Renal cortex interstitium (tissue), 11 donors: ENCODE data around the gene GPR39. TPM values are rescaled to one million over a fixed set of nuclear protein-coding genes. Genes with fewer than 3 reads are reported as not detected.

Experiments
- DNase-seq, 11 donors: peaks; one replicate each; pipeline ENCODE4 v3.0.0-alpha.2; 2013; ENCODE audit warnings: low read depth in 9 of 11, low spot score in 4 of 11; ENCODE audit errors: extremely low read depth in 1 of 11
- polyA plus RNA-seq, 3 donors: library from polyadenylated mRNA; unstranded; fragments of 120-200 nt; gene quantifications; one replicate each; pipeline ENCODE4 v1.2.1, GENCODE V29; 2013; ENCODE audit not compliant: insufficient read length in 3 of 3

The GPR39 gene
- polyA plus RNA-seq, 3 donors: 2.6 to 3.7 (median 3.3) TPM

GRCh38 chr2:132645722-132646539 is 229.3 kb downstream of the GPR39 start:
- no peak for DNase-seq

GRCh38 chr2:132646540-132647108 is 230.0 kb downstream of the GPR39 start:
- no peak for DNase-seq

DNA sequence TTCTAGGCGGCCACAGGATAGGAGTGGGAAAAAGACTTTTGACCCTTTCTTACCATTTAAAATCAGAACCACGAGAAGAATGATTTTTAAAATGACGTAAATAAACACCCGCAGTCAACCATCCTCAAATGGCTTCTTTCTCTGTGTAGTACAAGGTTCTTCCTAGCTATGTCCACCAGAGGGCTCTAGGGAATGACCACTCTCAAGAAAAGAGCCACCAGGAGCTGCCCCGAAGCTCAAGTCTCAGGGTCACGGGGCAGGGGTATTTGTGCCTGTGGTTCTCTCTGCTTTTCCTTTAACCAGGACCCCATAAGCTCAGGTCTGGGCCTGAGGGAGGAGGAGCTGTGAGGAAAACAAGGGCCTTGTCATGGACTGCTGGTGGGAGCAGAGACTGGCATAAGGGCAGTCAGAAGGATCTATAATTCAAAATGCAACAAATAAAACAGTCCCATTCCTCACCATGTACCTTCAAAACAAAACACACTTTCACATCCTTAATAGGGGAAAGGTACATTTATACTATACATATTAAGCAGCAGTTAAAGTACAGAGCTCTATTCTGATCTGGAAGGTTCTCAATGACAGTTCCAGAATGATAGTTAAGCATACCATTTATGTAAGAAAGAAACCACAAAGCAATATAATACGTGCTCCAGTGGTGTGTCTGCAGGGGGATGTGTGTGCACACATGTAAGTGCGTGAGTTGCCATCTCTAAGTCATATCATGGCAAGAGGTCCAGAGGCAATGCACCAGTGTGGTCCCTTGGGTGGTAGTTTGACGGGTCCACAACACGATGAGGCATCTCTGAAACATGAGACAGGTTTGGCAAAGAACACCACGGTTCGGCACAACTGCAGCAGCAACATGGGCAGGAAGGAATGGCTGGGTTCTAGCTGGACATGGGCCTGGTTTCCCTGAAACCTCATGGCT is 234.8 kb downstream of the GPR39 start:
- no peak for DNase-seq

GRCh38 chr2:132652474-132652873 is 235.9 kb downstream of the GPR39 start:
- DNase-seq: no peak

- no peak for DNase-seq
Observed at GRCh38 chr2:132654335-132654734, 237.7 kb downstream of the GPR39 start.

DNA sequence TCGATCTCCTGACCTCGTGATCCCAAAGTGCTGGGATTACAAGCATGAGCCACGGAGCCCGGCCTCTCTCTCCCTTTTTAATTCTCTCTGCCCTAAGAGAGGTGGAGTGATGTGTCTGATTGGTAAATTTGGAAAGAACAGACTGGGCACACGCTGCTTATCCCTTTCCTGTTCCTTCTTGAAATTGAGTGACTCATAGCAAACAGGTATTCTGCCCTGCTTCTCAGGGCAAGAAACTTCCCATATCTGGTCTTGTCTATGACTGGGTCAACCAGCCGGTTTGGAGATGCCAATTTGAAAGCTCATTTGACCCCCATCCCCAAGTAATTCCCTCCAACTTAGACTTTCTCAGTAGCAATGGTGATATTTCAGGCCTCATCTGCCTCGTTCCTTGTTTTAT is 238.4 kb downstream of the GPR39 start:
- no peak for DNase-seq

GRCh38 chr2:132656266-132656975 is 239.8 kb downstream of the GPR39 start:
- no peak for DNase-seq

DNA sequence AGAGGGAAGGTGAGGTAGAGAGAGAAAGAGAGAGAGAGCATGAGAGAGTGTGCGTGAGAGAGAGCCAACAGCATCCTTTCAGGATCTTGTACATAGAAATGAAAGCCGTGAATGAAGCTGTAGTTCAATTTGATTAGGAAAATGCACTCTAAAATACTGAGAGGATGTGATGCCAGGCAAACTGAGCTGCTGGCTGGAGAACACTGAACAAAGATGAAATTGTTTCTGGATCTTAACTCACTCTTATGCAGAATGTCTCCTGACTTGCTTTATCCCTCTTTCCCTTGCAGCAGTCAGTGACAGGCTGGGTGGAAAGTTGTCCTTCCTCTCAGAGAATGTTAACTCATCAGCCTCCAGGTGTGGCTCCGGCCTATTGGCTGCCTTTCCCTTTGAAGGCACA is 242.7 kb downstream of the GPR39 start:
- no peak for DNase-seq

DNA sequence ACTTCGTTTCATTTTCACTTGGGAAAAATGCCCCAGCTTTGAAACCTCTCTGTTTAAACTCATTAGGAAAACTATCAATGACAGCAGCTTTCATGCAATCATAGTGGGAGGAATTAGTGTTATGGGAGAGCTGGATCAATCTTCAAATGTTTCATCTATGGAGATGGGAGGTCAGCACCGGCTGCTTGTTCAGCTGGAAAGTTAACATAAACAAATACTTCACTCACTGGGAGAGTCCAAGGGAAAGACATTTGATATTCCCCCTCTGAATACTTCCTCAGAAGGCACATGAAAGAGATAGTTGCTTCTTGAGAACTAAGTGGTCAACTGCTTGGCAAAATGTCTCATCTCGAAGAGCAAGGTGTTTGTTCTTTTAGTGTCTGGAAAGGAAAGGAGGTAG is 246.1 kb downstream of the GPR39 start:
- no peak for DNase-seq

DNA sequence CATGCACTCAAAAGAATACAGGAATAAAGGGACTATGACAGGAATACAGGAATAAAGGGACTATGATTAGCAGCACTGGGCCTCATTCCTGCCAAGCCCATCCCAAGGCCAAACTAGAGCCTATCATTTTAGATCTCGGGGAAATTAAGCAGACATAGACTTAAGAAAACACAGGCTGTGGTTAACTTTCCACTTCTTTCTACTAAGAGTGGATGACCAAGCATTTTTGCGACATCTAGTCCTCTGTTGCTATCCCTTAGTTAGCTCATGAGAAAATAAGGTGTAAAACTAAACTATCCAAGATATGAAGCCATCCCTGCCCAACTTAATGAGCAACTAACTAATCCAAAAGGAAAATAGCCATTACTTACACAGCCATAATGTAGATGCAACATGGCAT is 247.5 kb downstream of the GPR39 start:
- no peak for DNase-seq

GRCh38 chr2:132665401-132666140 is 249.0 kb downstream of the GPR39 start:
- DNase-seq: no peak

GRCh38 chr2:132667706-132668105 is 251.1 kb downstream of the GPR39 start:
- no peak for DNase-seq

DNA sequence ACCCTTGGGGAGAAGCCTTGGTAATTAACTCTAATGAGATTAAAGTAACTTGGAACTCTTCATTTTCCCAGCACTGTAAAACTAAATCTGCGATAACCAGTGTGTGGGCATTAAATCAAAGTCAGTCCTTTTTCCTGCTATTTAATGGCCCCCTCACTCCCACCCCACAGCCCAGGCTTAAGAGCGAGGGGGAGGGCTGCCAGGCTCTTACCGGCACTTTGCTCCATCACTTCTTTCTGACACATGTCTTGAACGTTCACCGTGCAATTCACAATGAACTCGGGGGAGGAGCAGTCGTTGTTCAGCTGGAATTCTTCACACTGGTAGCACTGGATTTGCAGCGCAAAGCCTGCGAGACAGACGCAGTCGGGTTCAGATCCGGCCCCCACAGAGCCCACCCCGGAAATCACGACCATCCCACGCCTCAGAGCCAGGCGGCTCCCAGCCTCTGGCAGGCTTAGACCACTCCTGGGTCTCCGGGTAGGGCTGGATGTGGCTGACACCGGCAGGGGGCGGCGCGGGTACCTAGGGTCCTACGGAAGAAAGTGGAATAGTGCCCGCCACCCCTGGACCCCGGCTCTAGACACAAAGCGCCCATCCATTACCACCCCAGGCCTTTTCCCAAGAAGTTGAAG is 251.7 kb downstream of the GPR39 start:
- DNase-seq: peak in 2 of 11 donors; percentile 40 to 49

DNA sequence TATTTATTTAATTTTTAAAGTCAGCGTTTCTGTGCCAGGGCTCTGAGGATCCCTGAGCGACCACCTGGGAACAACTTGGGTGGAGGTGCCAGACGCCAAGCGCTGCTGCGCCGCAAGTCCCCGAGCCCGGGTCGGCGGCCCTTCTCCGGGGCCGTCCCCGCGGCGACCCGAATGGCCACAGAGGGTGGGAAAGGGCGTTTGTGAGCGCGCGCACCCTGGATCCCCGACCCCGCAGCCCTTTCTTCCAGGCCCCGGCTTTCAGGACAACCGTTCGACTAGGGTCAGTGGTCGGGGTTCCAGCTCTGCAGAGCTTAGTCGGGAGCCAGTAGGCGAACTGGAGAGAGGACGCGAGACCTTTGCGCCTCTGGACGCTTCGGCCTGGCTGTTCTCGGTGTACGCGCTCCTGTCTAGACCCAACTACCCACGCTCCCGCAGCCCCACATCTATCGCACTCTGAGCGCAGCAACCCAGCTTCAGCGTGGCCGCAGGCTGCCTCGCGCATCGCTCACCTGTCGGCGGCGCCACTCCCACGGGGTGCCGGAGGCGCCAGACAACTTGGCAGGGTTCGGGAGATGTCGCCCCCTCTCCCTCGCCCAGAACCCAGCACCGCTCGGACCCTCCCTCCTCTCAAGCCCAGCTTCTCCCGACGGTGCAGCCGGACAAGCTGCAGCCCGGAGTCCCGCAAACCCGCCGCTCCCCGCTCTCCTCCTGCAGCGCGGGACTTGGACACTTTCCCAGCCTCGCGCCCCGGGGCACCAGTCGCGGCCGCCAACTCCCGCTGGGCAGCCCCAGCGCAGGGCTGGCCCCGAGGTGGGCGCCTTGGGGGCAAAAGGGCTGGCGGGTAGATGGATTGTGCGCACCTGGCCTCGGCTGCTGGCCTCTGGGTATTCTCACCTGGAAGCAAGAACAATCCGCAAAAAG is 252.6 kb downstream of the GPR39 start:
- DNase-seq: no peak

GRCh38 chr2:132669908-132670495 is 253.4 kb downstream of the GPR39 start, which contains the start of gene LYPD1:
LYPD1 (minus strand) TSS chr2:132670205; CDS start chr2:132669932, 273 bp downstream.
- peak in 2 of 11 donors; percentile 34 to 44 for DNase-seq

DNA sequence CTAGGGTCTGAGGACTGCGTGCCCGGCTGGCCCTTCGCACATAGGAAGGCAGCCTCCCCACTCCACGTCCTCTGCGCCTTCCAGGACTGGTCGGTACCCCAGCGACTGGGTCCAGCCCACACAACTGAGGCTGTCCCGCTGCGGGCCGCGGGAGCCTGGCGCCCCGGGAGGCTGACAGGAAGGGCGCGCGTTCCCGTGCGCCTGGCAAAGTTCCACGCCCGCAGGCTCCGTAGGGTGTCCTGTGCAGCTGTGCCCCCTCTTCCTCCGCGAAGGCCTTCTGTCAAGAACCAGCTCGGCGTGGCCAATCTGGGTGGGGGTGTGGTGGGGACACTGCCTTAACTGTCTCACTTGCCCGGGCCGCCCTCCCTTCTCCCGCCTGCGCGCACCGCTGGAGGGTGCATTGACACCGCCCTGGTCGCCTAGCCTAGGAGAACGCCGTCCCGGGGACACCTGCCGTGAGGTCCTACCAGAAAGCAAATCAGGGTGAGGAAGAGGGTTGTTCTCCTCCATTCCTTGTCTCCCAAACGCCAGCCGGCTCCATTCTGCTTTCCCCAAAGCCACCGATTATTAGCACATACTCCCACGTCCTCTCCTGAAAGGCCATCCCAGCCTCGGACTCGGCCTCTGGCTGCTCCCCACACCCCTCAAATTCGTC is 254.0 kb downstream of the GPR39 start:
- DNase-seq: no peak
